Tibial nerve (tissue), 3 donors: Measurements from ENCODE around the gene LYRM4.

Experiments
- CTCF ChIP-seq, 5 experiments: fragments of 200-600 bp in 3 of 5; fragments of 450-650 bp in 2 of 5; sonication (generic) in 3 of 5; IDR thresholded peaks; one replicate each; pipeline ENCODE4 v1.5.1; 2016 to 2019; ENCODE audit warnings: antibody characterized with exemption in 5 of 5, mild to moderate bottlenecking in 3 of 5, moderate library complexity in 2 of 5
- POLR2A ChIP-seq, 2 donors: fragments of 450-650 bp; IDR thresholded peaks; one replicate each; pipeline ENCODE4 v1.6.1; 2017; ENCODE audit warnings: antibody characterized with exemption in 2 of 2, mild to moderate bottlenecking in 2 of 2, moderate library complexity in 2 of 2

- TF ChIP-seq CTCF (IDR thresholded peaks at IDR 0.05) (no peak), POLR2A (IDR thresholded peaks at IDR 0.05) (no peak)
Measured at GRCh38 chr6:5163247-5163646, 97.5 kb downstream of the LYRM4 start.
